H9 (cell line): ENCODE measurements around the gene APOL2. TPM values are rescaled to one million over a fixed set of nuclear protein-coding genes. Genes with fewer than 3 reads are reported as not detected.

Experiments used
- DNase-seq: peaks from one replicate; pipeline ENCODE4 v3.0.0-alpha.2; 2017
- H2AFZ ChIP-seq: one replicate; pipeline ENCODE4 v1.6.1; 2013; ENCODE audit warnings: mild to moderate bottlenecking, low read length, control low read depth, moderate library complexity
- H2AK5ac ChIP-seq: 2 replicates; pipeline ENCODE4 v1.6.1; 2013; ENCODE audit warnings: low read length, control low read depth, mixed read lengths; ENCODE audit not compliant: insufficient read length
- H2BK120ac ChIP-seq: one replicate; pipeline ENCODE4 v1.6.1; 2013; ENCODE audit warnings: low read depth, mild to moderate bottlenecking, low read length, control low read depth, inconsistent platforms; ENCODE audit not compliant: poor library complexity, severe bottlenecking
- H2BK12ac ChIP-seq: 2 replicates; pipeline ENCODE4 v1.6.1; 2013; ENCODE audit warnings: low read length, control low read depth, mixed read lengths, low read depth; ENCODE audit not compliant: insufficient read length
- H2BK15ac ChIP-seq: 2 replicates; pipeline ENCODE4 v1.6.1; 2013; ENCODE audit warnings: low read depth, low read length, control low read depth
- H2BK20ac ChIP-seq: one replicate; pipeline ENCODE4 v1.6.1; 2013; ENCODE audit warnings: low read depth, mild to moderate bottlenecking, low read length, control low read depth, inconsistent platforms; ENCODE audit not compliant: poor library complexity, severe bottlenecking
- H2BK5ac ChIP-seq: 2 replicates; pipeline ENCODE4 v1.6.1; 2013; ENCODE audit warnings: low read length, control low read depth, mixed read lengths; ENCODE audit not compliant: insufficient read length
- H3K14ac ChIP-seq: 2 replicates; pipeline ENCODE4 v1.6.1; 2013; ENCODE audit warnings: low read length, control low read depth; ENCODE audit not compliant: insufficient read depth
- H3K18ac ChIP-seq: 2 replicates; pipeline ENCODE4 v1.6.1; 2013; ENCODE audit warnings: low read depth, mild to moderate bottlenecking, mixed read lengths, low read length, control low read depth; ENCODE audit not compliant: insufficient read length
- H3K23ac ChIP-seq: 2 replicates; pipeline ENCODE4 v1.6.1; 2013; ENCODE audit warnings: low read length, control low read depth, mixed read lengths, low read depth; ENCODE audit not compliant: insufficient read length
- H3K23me2 ChIP-seq: 2 replicates; pipeline ENCODE4 v1.6.1; 2013; ENCODE audit warnings: low read depth, mild to moderate bottlenecking, mixed read lengths, low read length, control low read depth; ENCODE audit not compliant: insufficient read length, poor library complexity, severe bottlenecking
- H3K27ac ChIP-seq: 2 replicates; pipeline ENCODE4 v1.5.1; 2013; ENCODE audit warnings: low read length, control low read depth, mixed read lengths, low read depth; ENCODE audit not compliant: insufficient read length
- H3K27me3 ChIP-seq: 2 replicates; pipeline ENCODE4 v1.6.1; 2013; ENCODE audit warnings: low read length, control low read depth, inconsistent platforms; ENCODE audit not compliant: insufficient read depth
- H3K4ac ChIP-seq: 2 replicates; pipeline ENCODE4 v1.6.1; 2013; ENCODE audit warnings: low read depth, mild to moderate bottlenecking, control low read depth, inconsistent platforms, low read length, moderate library complexity
- H3K4me1 ChIP-seq: 2 replicates; pipeline ENCODE4 v1.6.1; 2013; ENCODE audit warnings: low read length, control low read depth, inconsistent platforms; ENCODE audit not compliant: insufficient read depth
- H3K4me2 ChIP-seq: 2 replicates; pipeline ENCODE4 v1.6.1; 2013; ENCODE audit warnings: low read length, control low read depth, mixed read lengths; ENCODE audit not compliant: insufficient read length, insufficient read depth
- H3K56ac ChIP-seq: 2 replicates; pipeline ENCODE4 v1.6.1; 2013; ENCODE audit warnings: low read depth, mild to moderate bottlenecking, mixed read lengths, low read length, control low read depth; ENCODE audit not compliant: insufficient read length
- H3K79me1 ChIP-seq: 2 replicates; pipeline ENCODE4 v1.6.1; 2013; ENCODE audit warnings: low read depth, mild to moderate bottlenecking, moderate library complexity, low read length, control low read depth, inconsistent platforms; ENCODE audit not compliant: insufficient read depth, poor library complexity, severe bottlenecking
- H3K79me2 ChIP-seq: 2 replicates; pipeline ENCODE4 v1.6.1; 2013; ENCODE audit warnings: low read length, control low read depth, inconsistent platforms; ENCODE audit not compliant: insufficient read depth
- H3K9ac ChIP-seq: 2 replicates; pipeline ENCODE4 v1.6.1; 2013; ENCODE audit warnings: low read length, control low read depth, mixed read lengths; ENCODE audit not compliant: insufficient read length; ENCODE audit errors: extremely low read depth
- H3K9me3 ChIP-seq: one replicate; pipeline ENCODE4 v1.6.1; 2013; ENCODE audit warnings: low read depth, low read length, inconsistent platforms; ENCODE audit not compliant: control insufficient read depth
- H3T11ph ChIP-seq: one replicate; pipeline ENCODE4 v1.6.1; 2013; ENCODE audit warnings: mild to moderate bottlenecking, low read length, control low read depth, inconsistent platforms
- H4K20me1 ChIP-seq: one replicate; pipeline ENCODE4 v1.6.1; 2013; ENCODE audit not compliant: control insufficient read depth, insufficient read length, insufficient read depth
- H4K5ac ChIP-seq: 2 replicates; pipeline ENCODE4 v1.6.1; 2013; ENCODE audit warnings: low read depth, mild to moderate bottlenecking, mixed read lengths, low read length, control low read depth; ENCODE audit not compliant: insufficient read length
- H4K8ac ChIP-seq: replicated peaks from 2 replicates; pipeline ENCODE4 v1.6.1; 2013; ENCODE audit warnings: low read length, control low read depth, mixed read lengths, low read depth; ENCODE audit not compliant: insufficient read length
- H4K91ac ChIP-seq: 2 replicates; pipeline ENCODE4 v1.6.1; 2013; ENCODE audit warnings: low read depth, mild to moderate bottlenecking, moderate library complexity, mixed read lengths, low read length, control low read depth; ENCODE audit not compliant: insufficient read length
- H3K27ac Mint-ChIP-seq, 3 experiments: 2 replicates in 2 of 3; 3 replicates in 1 of 3; pipeline ENCODE4 v1.8.0; 2020 to 2021; ENCODE audit warnings: mixed read lengths in 3 of 3, mild to moderate bottlenecking in 1 of 3, moderate library complexity in 1 of 3
- H3K27me3 Mint-ChIP-seq: 2 replicates; pipeline ENCODE4 v1.8.0; 2021; ENCODE audit warnings: low read depth, mild to moderate bottlenecking, moderate library complexity, mixed read lengths
- H3K36me3 Mint-ChIP-seq, 3 experiments: 2 replicates in 2 of 3; 3 replicates in 1 of 3; pipeline ENCODE4 v1.8.0; 2020 to 2021; ENCODE audit warnings: low read depth in 3 of 3, mixed read lengths in 3 of 3; ENCODE audit not compliant: insufficient read depth in 1 of 3
- H3K4me1 Mint-ChIP-seq, 2 experiments: 2 replicates each; pipeline ENCODE4 v1.8.0; 2020; ENCODE audit warnings: mixed read lengths in 2 of 2
- H3K4me3 Mint-ChIP-seq, 2 experiments: 2 replicates in 1 of 2; 3 replicates in 1 of 2; pipeline ENCODE4 v1.8.0; 2020 to 2021; ENCODE audit warnings: mild to moderate bottlenecking in 2 of 2, mixed read lengths in 2 of 2, moderate library complexity in 1 of 2
- H3K9me3 Mint-ChIP-seq, 2 experiments: 2 replicates in 1 of 2; 3 replicates in 1 of 2; pipeline ENCODE4 v1.8.0; 2020; ENCODE audit warnings: mild to moderate bottlenecking in 2 of 2, mixed read lengths in 2 of 2, moderate library complexity in 1 of 2
- whole genome bisulfite sequencing: extraction: QIAGEN DNeasy Blood & Tissue Kit; methylation state at CpG from one replicate; pipeline ENCODE4 v1.1.7; 2013; ENCODE audit warnings: missing lambda C conversion rate, low lambda C conversion rate, mixed read lengths; ENCODE audit not compliant: insufficient read length; ENCODE audit errors: extremely low coverage; 5-methylcytosine and 5-hydroxymethylcytosine counted together
- total RNA-seq: library from RNA; stranded (reverse); gene quantifications from 2 replicates; pipeline ENCODE4 v1.2.1, GENCODE V29; 2021
- TF ChIP-seq, protein P1 (sequence below): fragments of 200-600 bp; sonication (generic); conservative IDR thresholded peaks from 3 replicates; pipeline ENCODE4 v1.8.0; 2021; ENCODE audit warnings: antibody characterized with exemption, mild to moderate bottlenecking

APOL2 gene
- total RNA-seq, 1 experiment from 2014 or later: 15.6 TPM

DNA sequence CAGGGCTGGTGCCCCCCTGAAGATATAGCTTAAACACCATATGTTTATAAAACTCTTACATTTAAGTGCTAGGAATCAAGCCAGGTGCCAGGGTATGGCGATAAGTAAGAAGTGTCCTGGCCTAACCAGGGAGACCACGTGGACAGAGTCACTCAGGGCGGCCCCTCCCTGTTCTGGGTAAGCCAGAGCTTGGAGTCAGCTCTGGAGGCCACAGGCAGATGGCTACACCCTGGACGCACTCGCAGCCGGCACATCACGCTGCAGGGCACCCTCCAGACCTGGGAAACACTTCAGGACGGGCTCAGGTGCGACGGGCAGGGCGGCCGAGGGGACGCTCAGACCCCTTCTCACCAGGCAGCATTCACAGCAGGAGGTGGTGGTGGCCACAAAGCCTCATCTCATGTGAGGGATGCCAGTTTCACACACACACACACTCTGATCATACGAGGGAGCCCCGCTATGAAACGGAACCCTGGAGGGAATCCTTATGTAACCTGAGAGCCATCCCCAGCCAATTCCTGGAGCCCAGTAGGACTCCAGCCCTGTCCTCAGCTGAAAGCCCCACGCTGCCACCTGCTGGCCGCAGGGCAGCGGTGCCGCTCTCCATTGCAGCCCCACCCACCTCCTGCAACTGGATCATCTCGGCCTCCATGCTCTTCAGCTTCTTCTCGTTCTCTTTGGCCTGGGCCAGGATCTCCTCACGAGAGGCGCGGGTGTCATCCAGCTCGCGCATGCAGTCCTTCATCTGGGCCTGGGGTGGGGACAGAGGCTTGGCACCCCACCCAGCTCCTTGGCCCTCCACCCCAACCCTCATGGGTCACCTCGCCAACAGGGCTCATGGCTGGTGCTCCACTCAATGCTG lies 47.0 kb upstream of the APOL2 start:
- Histone ChIP-seq H2BK12ac (no peak overlapping the region), H4K20me1 (no peaks in the 10 kb centered on the region), H3K27ac (no peak overlapping the region), H3K4ac (no peak overlapping the region), H3K9me3 (no peaks in the 10 kb centered on the region), H4K91ac (no peak overlapping the region), H2BK5ac (no peak overlapping the region), H2BK15ac (no peak overlapping the region), H3T11ph (no peak overlapping the region), H3K14ac (no peak overlapping the region), H4K5ac (no peak overlapping the region), H3K4me1 (no peaks in the 10 kb centered on the region), H3K79me2 (no peaks in the 10 kb centered on the region), H2BK120ac (no peak overlapping the region), H2AK5ac (no peak overlapping the region), H3K9ac (no peak overlapping the region), H3K79me1 (no peaks in the 10 kb centered on the region), H3K56ac (no peak overlapping the region), H3K27me3 (no peaks in the 10 kb centered on the region), H3K23ac (no peak overlapping the region), H3K23me2 (no peaks in the 10 kb centered on the region), H3K4me2 (no peak overlapping the region), H3K18ac (no peak overlapping the region), H2BK20ac (no peak overlapping the region), H4K8ac (no peak overlapping the region), H2AFZ (no peak overlapping the region)
- no CpG with 5 or more reads among the region's 28 CpGs for WGBS
- TF ChIP-seq, protein P1, sequence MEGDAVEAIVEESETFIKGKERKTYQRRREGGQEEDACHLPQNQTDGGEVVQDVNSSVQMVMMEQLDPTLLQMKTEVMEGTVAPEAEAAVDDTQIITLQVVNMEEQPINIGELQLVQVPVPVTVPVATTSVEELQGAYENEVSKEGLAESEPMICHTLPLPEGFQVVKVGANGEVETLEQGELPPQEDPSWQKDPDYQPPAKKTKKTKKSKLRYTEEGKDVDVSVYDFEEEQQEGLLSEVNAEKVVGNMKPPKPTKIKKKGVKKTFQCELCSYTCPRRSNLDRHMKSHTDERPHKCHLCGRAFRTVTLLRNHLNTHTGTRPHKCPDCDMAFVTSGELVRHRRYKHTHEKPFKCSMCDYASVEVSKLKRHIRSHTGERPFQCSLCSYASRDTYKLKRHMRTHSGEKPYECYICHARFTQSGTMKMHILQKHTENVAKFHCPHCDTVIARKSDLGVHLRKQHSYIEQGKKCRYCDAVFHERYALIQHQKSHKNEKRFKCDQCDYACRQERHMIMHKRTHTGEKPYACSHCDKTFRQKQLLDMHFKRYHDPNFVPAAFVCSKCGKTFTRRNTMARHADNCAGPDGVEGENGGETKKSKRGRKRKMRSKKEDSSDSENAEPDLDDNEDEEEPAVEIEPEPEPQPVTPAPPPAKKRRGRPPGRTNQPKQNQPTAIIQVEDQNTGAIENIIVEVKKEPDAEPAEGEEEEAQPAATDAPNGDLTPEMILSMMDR: peak; percentile 96
- DNase-seq: peak; percentile 89
- Mint-ChIP-seq H3K27me3 (no peaks in the 10 kb centered on the region), H3K27ac (peak overlapping the region in 1 of 3 experiments; percentile 79; a peak in 2 of 7 replicates), H3K36me3 (peaks cover 57 to 95% (median 91%) of the 10 kb centered on the region in 3 experiments), H3K4me3 (no peak overlapping the region), H3K9me3 (no peaks in the 10 kb centered on the region; a peak in 1 of 5 replicates), H3K4me1 (peaks cover 2 to 9% of the 10 kb centered on the region in 2 experiments; a peak in 3 of 4 replicates)
